ENCODE measurements around the gene RILPL2. TPM values are rescaled to one million over a fixed set of nuclear protein-coding genes. Genes with fewer than 3 reads are reported as not detected.
A peak's percentile ranks its signal among the peaks of the same experiment; 100 is the strongest.

The RILPL2 gene
- total and polyA plus RNA-seq, 2 of the 13 experiments (the other 11 are each of a cell fraction or from before 2014, with no cell fraction given): 2.7 to 8.1 TPM

- TF ChIP-seq ZFX (CRISPR knock-in tag; IDR thresholded peaks at IDR 0.05; ENCODE audit: low read depth): peak; percentile 53; the same call in 1 of the 2 replicates
- TF ChIP-seq SIN3A (IDR thresholded peaks at IDR 0.05; ENCODE audit: borderline replicate concordance, low read depth, low read length): 0 out of 2 replicates have a peak, but pooled peaks have one; percentile 5
- TF ChIP-seq MYC (CRISPR knock-in tag; IDR thresholded peaks at IDR 0.05; ENCODE audit: borderline replicate concordance): 0 out of 2 replicates have a peak, but pooled peaks have one; percentile 30
- TF ChIP-seq SAP130 (CRISPR knock-in tag; IDR thresholded peaks at IDR 0.05; ENCODE audit: low read depth): peak; percentile 23; the same call in 1 of the 2 replicates
- peak; percentile 15; the same call in 1 of the 2 replicates for TF ChIP-seq NFKB2 (CRISPR knock-in tag; IDR thresholded peaks at IDR 0.05; ENCODE audit: borderline replicate concordance)
- TF ChIP-seq ZNF10 (CRISPR knock-in tag; IDR thresholded peaks at IDR 0.05; ENCODE audit: borderline replicate concordance, low read depth): no peak
- TF ChIP-seq ZNF777 (CRISPR knock-in tag; IDR thresholded peaks at IDR 0.05): peak; percentile 22; the same call in 1 of the 2 replicates
- TF ChIP-seq ATF7-NPFF (CRISPR knock-in tag; IDR thresholded peaks at IDR 0.05; ENCODE audit: low read depth): peak; percentile 39; the same call in 1 of the 2 replicates
- no peak for TF ChIP-seq ZNF337 (CRISPR knock-in tag; IDR thresholded peaks at IDR 0.05; ENCODE audit: borderline replicate concordance, low read depth)
- TF ChIP-seq ZBED4 (CRISPR knock-in tag; IDR thresholded peaks at IDR 0.05; ENCODE audit: borderline replicate concordance): no peak
- peak; percentile 16; the same call in 1 of the 2 replicates for TF ChIP-seq PATZ1 (CRISPR knock-in tag; IDR thresholded peaks at IDR 0.05)
- no peak for TF ChIP-seq ZKSCAN1 (IDR thresholded peaks at IDR 0.05; ENCODE audit: low read length)
- TF ChIP-seq KDM4B (CRISPR knock-in tag; IDR thresholded peaks at IDR 0.05): no peak
- TF ChIP-seq TBX2 (CRISPR knock-in tag; IDR thresholded peaks at IDR 0.05; ENCODE audit: borderline replicate concordance): 0 out of 2 replicates have a peak, but pooled peaks have one; percentile 0
- TF ChIP-seq TMF1 (CRISPR knock-in tag; IDR thresholded peaks at IDR 0.05; ENCODE audit: low read depth): 0 out of 2 replicates have a peak, but pooled peaks have one; percentile 8
- TF ChIP-seq ATRX (CRISPR knock-in tag; IDR thresholded peaks at IDR 0.05; ENCODE audit: borderline replicate concordance): no peak
- TF ChIP-seq ZNF512 (CRISPR knock-in tag; IDR thresholded peaks at IDR 0.05): no peak
Observed at GRCh38 chr12:123384318-123384993, 52.0 kb downstream of the RILPL2 start (continued).

Measured in HepG2 (cell line).